Activated T-helper 1 cell treated with anti-CD3 and anti-CD28 coated beads, Interleukin-12 subunit alpha, Interleukin-12 subunit beta, Interleukin-2, Interleukin-4 antibody, amounts not matched to agents 30 ng/mL and 10 ng/mL and 1 ng/mL, durations not matched to agents 14 hours and 24 hours and 36 hours (primary cell): Measurements from ENCODE around the gene CCDC71L. TPM values are rescaled to one million over a fixed set of nuclear protein-coding genes. Genes with fewer than 3 reads are reported as not detected.
"Not testable (repeated sequence)": the region's sequence is repeated elsewhere in the genome, so short reads cannot be mapped to it uniquely, and the experiment has no call there.

Source experiments
- DNase-seq: peaks from one replicate; pipeline ENCODE4 v3.0.0; 2021; ENCODE audit warnings: low spot score
- H3K27ac Mint-ChIP-seq: one replicate; pipeline ENCODE4 v1.8.0; 2021; ENCODE audit warnings: mild to moderate bottlenecking, mixed read lengths
- H3K27me3 Mint-ChIP-seq: one replicate; pipeline ENCODE4 v1.8.0; 2022; ENCODE audit warnings: mild to moderate bottlenecking, moderate library complexity, mixed read lengths; ENCODE audit not compliant: insufficient read depth
- H3K36me3 Mint-ChIP-seq: one replicate; pipeline ENCODE4 v1.8.0; 2021; ENCODE audit warnings: low read depth, mixed read lengths
- H3K4me1 Mint-ChIP-seq: one replicate; pipeline ENCODE4 v1.8.0; 2021; ENCODE audit warnings: low read depth, mixed read lengths
- H3K4me3 Mint-ChIP-seq: one replicate; pipeline ENCODE4 v1.8.0; 2021; ENCODE audit warnings: mild to moderate bottlenecking, moderate library complexity, mixed read lengths
- H3K9me3 Mint-ChIP-seq: one replicate; pipeline ENCODE4 v1.8.0; 2021; ENCODE audit warnings: mixed read lengths
- intact Hi-C: fragments of 100-400 bp; cut with micrococcal nuclease; formaldehyde crosslinking; loops from one replicate; pipeline ENCODE4 v1.15.1; 2024
- total RNA-seq: library from RNA; stranded (reverse); gene quantifications from 2 replicates; pipeline ENCODE4 v1.2.3, GENCODE V29; 2022

The CCDC71L gene
- total RNA-seq = 17.9 and 19.0 TPM in 2 replicates

DNA sequence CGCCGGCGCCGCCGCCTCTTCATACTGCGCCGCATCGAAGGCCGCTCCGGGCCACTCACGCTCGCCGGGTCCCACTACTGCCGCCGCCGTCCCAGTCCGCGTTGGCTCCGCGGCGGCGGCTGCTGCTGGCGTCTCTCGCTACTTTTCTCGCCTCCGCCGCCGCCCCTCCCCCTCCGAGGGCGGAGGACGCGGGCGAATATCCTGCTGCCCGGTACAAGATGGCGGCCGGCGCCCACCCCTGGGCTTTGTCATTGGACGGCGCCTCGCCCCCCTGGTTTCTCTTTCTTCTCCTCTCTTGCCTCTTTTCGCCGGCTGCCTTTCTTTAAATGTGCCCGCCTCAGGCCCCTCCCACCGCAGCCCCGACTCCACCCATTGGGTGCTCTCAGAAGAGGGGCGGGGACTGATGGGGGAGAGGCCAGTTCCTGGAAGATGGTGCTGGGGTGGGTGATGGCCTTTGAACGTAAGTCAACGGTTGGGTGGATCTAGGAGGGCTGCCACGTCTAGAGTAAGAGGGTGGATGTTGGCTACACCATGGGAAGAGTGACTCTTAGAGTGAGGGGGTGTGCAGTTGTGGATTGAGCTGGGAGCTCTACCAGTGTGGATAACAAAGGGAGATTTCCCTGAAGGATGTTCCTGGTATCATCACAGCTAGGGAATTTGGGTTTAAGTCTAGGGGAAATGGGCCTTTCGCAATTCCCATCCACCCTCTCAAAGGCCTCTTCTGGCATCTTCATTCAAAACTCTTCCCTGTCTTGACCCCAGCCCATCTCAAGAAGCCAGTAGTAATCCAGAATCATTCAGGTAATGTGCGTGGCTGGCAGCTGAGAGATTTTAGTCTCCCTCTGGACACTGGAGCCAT is at the start of gene CCDC71L:
TSS of gene CCDC71L (minus strand) at position 297 of the 859 bp plus-strand sequence. CDS start at position 35, 262 bp downstream.
- no peaks in the 10 kb centered on the region for H3K9me3 Mint-ChIP-seq
- H3K4me3 Mint-ChIP-seq = peak within 1 kb of the TSS; percentile 94
- peak; percentile 88 for DNase-seq
- peak within 1 kb of the TSS; percentile 92 for H3K27ac Mint-ChIP-seq
- H3K4me1 Mint-ChIP-seq = peaks cover 32% of the 10 kb centered on the region
- H3K36me3 Mint-ChIP-seq = peaks cover 2% of the 10 kb centered on the region
- H3K27me3 Mint-ChIP-seq = peaks cover 2% of the 10 kb centered on the region
- intact Hi-C loops = loop anchor here (1.0 to 2.0 kb wide), 9 partner anchors 57 to 507 kb away; partner anchors contain the start of genes NAMPT and PIK3CG

- H3K4me1 Mint-ChIP-seq, H3K27ac Mint-ChIP-seq, H3K4me3 Mint-ChIP-seq, intact Hi-C loops, H3K36me3 Mint-ChIP-seq, H3K27me3 Mint-ChIP-seq, DNase-seq: not testable (repeated sequence)
- H3K9me3 Mint-ChIP-seq = peaks cover 16% of the 10 kb centered on the region
These were observed 48.6 kb upstream of the CCDC71L start for GRCh38 chr7:106709604-106710003.

GRCh38 chr7:106704000-106704840 is 43.3 kb upstream of the CCDC71L start:
- no peak for DNase-seq
- Mint-ChIP-seq H3K36me3 (no peaks in the 10 kb centered on the region), H3K9me3 (peaks cover 2% of the 10 kb centered on the region), H3K27ac (no peak overlapping the region), H3K4me3 (no peak overlapping the region), H3K4me1 (peaks cover 7% of the 10 kb centered on the region), H3K27me3 (no peaks in the 10 kb centered on the region)
- intact Hi-C loops = loop anchor here (2.0 to 5.0 kb wide), 2 partner anchors 13 to 37 kb away; no protein-coding TSS in a partner anchor

DNA sequence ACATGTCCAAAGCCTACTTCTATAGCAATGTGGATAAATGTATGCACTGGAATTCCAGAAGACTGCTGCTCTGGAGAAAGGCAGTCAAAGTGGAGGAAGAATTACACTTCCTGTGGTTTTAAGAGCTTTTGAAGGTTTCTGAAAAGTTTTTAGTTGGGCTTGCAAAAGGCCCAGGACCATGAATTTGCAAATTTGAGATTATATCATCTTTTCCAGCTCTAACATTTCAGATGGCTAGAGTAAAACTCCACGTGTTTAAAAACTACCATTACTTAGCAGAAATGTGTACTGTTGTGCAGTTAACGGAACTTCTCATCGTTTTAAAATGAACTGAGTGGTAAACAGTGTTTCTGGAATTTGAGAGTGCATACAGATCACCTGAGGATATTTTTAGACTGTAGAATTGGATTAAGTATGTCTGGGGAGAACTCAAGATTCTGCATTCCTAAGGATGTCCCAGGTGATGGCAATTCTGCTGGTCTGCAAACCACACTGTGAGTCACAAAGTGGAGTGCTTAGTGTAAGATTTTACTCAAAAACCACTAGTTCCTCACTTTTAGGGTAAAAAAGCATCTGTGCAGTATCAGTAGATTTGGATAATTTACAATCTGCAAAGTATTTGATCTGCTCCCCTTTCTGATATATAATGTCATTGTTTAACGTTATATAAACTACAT is 32.9 kb upstream of the CCDC71L start:
- Mint-ChIP-seq H3K4me3 (no peak overlapping the region), H3K27me3 (peaks cover under 1% of the 10 kb centered on the region), H3K27ac (no peak overlapping the region), H3K36me3 (no peaks in the 10 kb centered on the region), H3K9me3 (peaks cover 3% of the 10 kb centered on the region), H3K4me1 (peaks cover 16% of the 10 kb centered on the region)
- intact Hi-C loops = no loop called here
- no peak for DNase-seq

DNA sequence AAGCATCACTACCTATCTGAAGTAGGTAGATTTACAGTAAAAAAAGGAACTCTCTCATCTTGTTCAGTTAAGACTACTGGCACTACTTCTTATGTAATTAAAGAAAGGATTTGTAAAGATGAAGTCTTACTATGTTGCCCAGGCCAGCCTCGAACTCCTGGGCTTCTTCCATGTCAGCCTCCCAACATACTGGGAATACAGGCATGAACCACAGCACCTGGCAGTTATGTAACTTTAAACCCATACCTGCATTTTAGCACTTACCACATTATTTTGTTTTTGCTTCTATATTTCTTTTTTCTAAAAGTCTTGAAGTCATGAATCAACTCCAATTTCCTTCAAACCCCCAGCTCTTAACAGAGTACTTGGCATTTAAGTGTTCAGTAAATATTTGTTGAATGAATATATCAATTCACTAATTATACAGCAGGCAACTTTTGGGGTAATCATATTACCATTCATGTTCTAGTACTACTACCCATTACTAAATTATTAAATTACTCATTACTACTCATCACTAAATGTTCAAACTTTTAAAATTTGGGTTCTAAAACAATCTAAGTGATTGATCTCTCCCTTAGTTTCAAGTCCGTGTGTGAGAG is 31.6 kb upstream of the CCDC71L start:
- H3K27me3 Mint-ChIP-seq = peaks cover 3% of the 10 kb centered on the region
- DNase-seq = no peak
- H3K4me1 Mint-ChIP-seq = peaks cover 16% of the 10 kb centered on the region
- intact Hi-C loops = no loop called here
- no peak overlapping the region for H3K4me3 Mint-ChIP-seq
- H3K36me3 Mint-ChIP-seq = no peaks in the 10 kb centered on the region
- H3K9me3 Mint-ChIP-seq = peaks cover 9% of the 10 kb centered on the region
- H3K27ac Mint-ChIP-seq = no peak overlapping the region

DNA sequence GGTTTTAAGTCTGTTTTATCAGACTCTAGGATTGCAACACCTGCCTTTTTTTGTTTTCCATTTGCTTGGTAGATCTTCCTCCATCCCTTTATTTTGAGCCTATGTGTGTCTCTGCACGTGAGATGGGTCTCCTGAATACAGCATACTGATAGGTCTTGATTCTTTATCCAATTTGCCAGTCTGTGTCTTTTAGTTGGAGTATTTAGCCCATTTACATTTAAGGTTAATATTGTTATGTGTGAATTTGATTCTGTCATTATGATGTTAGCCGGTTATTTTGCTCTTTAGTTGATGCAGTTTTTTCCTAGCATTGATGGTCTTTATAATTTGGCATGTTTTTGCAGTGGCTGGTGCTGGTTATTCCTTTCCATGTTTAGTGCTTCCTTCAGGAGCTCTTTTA is 27.2 kb upstream of the CCDC71L start:
- H3K4me3 Mint-ChIP-seq, H3K27ac Mint-ChIP-seq, H3K4me1 Mint-ChIP-seq, H3K27me3 Mint-ChIP-seq, DNase-seq, H3K36me3 Mint-ChIP-seq, intact Hi-C loops: not testable (repeated sequence)
- H3K9me3 Mint-ChIP-seq = peaks cover 11% of the 10 kb centered on the region

DNA sequence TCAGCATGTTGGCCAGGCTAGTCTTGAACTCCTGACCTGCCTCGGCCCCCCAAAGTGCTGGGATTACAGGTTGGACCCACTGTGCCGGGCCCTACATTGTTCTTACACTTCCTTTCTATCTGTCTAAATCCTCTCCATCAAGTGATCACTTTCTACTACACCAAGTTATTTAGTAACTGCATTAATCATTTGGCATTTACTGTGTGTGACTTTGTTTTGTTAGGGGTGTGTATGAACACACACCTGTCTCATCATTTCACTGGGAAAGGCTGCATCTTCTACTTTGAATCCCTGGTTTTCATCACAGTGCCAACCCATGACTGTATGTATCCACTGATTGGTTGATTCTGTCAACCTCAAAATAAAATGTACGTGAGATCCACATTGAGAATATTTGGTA is 23.0 kb upstream of the CCDC71L start:
- intact Hi-C loops = no loop called here
- Mint-ChIP-seq H3K9me3 (peaks cover 9% of the 10 kb centered on the region), H3K4me3 (no peak overlapping the region), H3K36me3 (no peaks in the 10 kb centered on the region), H3K27me3 (peaks cover 5% of the 10 kb centered on the region), H3K4me1 (no peaks in the 10 kb centered on the region), H3K27ac (no peak overlapping the region)
- no peak for DNase-seq

- Mint-ChIP-seq H3K4me1 (no peaks in the 10 kb centered on the region), H3K4me3 (no peak overlapping the region), H3K9me3 (peaks cover 3% of the 10 kb centered on the region), H3K27ac (no peak overlapping the region), H3K27me3 (peaks cover 2% of the 10 kb centered on the region), H3K36me3 (no peaks in the 10 kb centered on the region)
- DNase-seq = no peak
- intact Hi-C loops = no loop called here
These were observed 21.0 kb upstream of the CCDC71L start for GRCh38 chr7:106681815-106682495.

GRCh38 chr7:106679153-106679931 is 18.4 kb upstream of the CCDC71L start:
- H3K4me1 Mint-ChIP-seq = no peaks in the 10 kb centered on the region
- no peak for DNase-seq
- intact Hi-C loops = no loop called here
- H3K9me3 Mint-ChIP-seq = peaks cover 3% of the 10 kb centered on the region
- H3K27ac Mint-ChIP-seq = no peak overlapping the region
- H3K27me3 Mint-ChIP-seq = no peaks in the 10 kb centered on the region
- H3K36me3 Mint-ChIP-seq = no peaks in the 10 kb centered on the region
- no peak overlapping the region for H3K4me3 Mint-ChIP-seq

- Mint-ChIP-seq H3K4me1 (no peaks in the 10 kb centered on the region), H3K27me3 (no peaks in the 10 kb centered on the region), H3K9me3 (no peaks in the 10 kb centered on the region), H3K27ac (no peak overlapping the region), H3K36me3 (no peaks in the 10 kb centered on the region), H3K4me3 (no peak overlapping the region)
- DNase-seq = no peak
- intact Hi-C loops = no loop called here
These were observed 17.8 kb upstream of the CCDC71L start for GRCh38 chr7:106678795-106679152.

DNA sequence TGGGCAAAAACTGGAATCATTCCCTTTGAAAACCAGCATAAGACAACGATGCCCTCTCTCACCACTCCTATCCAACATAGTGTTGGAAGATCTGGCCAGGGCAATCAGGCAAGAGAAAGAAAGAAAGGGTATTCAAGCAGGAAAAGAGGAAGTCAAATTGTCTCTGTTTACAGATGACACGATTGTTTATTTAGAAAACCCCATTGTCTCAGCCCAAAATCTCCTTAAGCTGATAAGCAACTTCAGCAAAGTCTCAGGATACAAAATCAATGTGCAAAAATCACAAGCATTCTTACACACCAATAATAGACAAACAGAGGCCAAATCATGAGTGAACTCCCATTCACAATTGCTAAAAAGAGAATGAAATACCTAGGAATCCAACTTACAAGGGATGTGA is 15.5 kb upstream of the CCDC71L start:
- H3K4me1 Mint-ChIP-seq, H3K27me3 Mint-ChIP-seq, intact Hi-C loops, H3K36me3 Mint-ChIP-seq, H3K27ac Mint-ChIP-seq, DNase-seq, H3K4me3 Mint-ChIP-seq, H3K9me3 Mint-ChIP-seq: not testable (repeated sequence)
